Esophagus squamous epithelium (tissue), 5 donors: ENCODE data around the gene SLC51A. TPM values are rescaled to one million over a fixed set of nuclear protein-coding genes. Genes with fewer than 3 reads are reported as not detected.

Experiments used
- DNase-seq: peaks from one replicate; lab custom pipeline; 2025; lab: John Stamatoyannopoulos, UW
- H3K27ac ChIP-seq, 4 donors: fragments of 200-600 bp; sonication (generic); one replicate each; pipeline ENCODE4 v1.5.1; 2016 to 2019; ENCODE audit warnings: mild to moderate bottlenecking in 1 of 4
- H3K27me3 ChIP-seq, 4 donors: fragments of 200-600 bp; sonication (generic); 1 replicate in 3 of 4; 2 replicates in 1 of 4; pipeline versions ENCODE4 v1.5.1 to v1.6.0; 2017 to 2021; ENCODE audit warnings: antibody characterized with exemption in 1 of 4
- H3K36me3 ChIP-seq, 3 donors: fragments of 200-600 bp; sonication (generic); one replicate each; pipeline ENCODE4 v1.5.1; 2016 to 2019
- H3K4me1 ChIP-seq, 3 donors: fragments of 200-600 bp; sonication (generic); one replicate each; pipeline ENCODE4 v1.5.1; 2017 to 2019
- H3K4me3 ChIP-seq, 4 donors: fragments of 200-600 bp; sonication (generic); 1 replicate in 3 of 4; 2 replicates in 1 of 4; pipeline ENCODE4 v1.5.1; 2016 to 2019; ENCODE audit warnings: mild to moderate bottlenecking in 2 of 4, moderate library complexity in 1 of 4
- H3K9me3 ChIP-seq, 3 donors: fragments of 200-600 bp; sonication (generic); one replicate each; pipeline ENCODE4 v1.5.1; 2016 to 2019
- POLR2A ChIP-seq, 4 donors: fragments of 450-650 bp; IDR thresholded peaks; one replicate each; pipeline ENCODE4 v1.6.1; 2017; ENCODE audit warnings: antibody characterized with exemption in 4 of 4, mild to moderate bottlenecking in 4 of 4, moderate library complexity in 3 of 4
- WGBS, 2 donors: methylation state at CpG; one replicate each; pipeline ENCODE4 v1.1.5; 2018; 5-methylcytosine and 5-hydroxymethylcytosine counted together
- intact Hi-C: fragments of 100-400 bp; cut with DNase I; formaldehyde crosslinking; loops from one replicate; pipeline ENCODE4 v1.15.0; 2022
- total RNA-seq, 4 donors: library from RNA; depleted of rRNA; stranded (reverse); fragments of >200 nt; gene quantifications; one replicate each; pipeline ENCODE4 v1.1.0, GENCODE V29; 2016
- TF ChIP-seq, protein P1 (sequence below), 6 experiments: fragments of 450-650 bp in 4 of 6; fragments of 200-600 bp in 2 of 6; sonication (generic) in 2 of 6; IDR thresholded peaks; one replicate each; pipeline ENCODE4 v1.5.1; 2016 to 2019; ENCODE audit warnings: antibody characterized with exemption in 6 of 6, mild to moderate bottlenecking in 4 of 6, moderate library complexity in 4 of 6
- donor health status: DM: yes; HTN: yes; CAD: no.

The SLC51A gene
- total RNA-seq, 4 donors from 2014 or later, result 1.1 TPM; not detected in 3

DNA sequence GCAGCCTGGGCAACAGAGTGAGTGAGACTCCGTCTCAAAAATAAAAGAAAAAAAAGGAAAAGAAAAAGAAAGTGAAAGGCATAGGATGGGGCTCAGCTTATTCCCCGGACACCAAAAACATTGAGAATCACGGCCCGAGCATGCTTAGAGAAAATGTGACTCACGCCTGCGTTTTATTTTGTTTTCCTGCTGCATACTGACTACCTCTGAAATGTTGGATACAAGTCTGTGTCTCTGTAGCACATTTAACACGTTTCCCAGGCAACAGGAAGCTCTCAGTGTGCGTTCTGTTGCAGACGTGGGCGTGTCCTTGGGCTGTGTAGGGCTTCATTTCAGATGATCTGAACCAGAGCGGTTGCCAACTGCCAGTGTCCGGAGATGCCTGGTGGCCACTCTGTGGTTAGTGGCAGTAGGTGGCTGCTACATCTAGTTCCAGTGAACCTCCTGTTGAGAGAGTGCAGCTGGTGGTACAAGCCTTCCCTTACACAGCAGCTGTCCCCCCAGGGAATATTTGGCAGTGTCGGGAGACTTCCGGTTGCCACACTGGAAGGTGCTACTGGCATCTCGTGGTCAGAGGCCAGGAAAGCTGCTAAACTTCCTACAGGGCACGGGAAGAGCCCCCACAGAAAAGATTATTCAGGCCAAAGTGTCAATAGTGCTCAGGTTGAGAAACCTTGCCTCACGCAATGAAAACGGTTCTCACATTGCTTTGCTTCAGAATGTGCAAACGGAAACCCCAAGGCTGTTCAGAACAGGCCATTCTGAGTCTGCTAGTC, 3.0 kb downstream of the SLC51A start:
- Histone ChIP-seq H3K27ac (peak overlapping the region in 3 of 4 donors; percentile 5 to 25 (median 22)), H3K4me3 (peak overlapping the region in 3 of 4 donors; percentile 20 to 50 (median 29)), H3K4me1 (peaks cover 10 to 38% (median 22%) of the 10 kb centered on the region in 3 donors), H3K9me3 (no peaks in the 10 kb centered on the region), H3K27me3 (peaks cover 0 to 26% (median 0%) of the 10 kb centered on the region in 4 donors), H3K36me3 (no peaks in the 10 kb centered on the region)
- 8 to 9% methylated on average over 10 to 19 of the region's 19 CpGs for WGBS, 2 donors
- intact Hi-C loops, result no loop called here
- no peak for DNase-seq
- TF ChIP-seq POLR2A (IDR thresholded peaks at IDR 0.05), result no peak
- TF ChIP-seq, protein P1, sequence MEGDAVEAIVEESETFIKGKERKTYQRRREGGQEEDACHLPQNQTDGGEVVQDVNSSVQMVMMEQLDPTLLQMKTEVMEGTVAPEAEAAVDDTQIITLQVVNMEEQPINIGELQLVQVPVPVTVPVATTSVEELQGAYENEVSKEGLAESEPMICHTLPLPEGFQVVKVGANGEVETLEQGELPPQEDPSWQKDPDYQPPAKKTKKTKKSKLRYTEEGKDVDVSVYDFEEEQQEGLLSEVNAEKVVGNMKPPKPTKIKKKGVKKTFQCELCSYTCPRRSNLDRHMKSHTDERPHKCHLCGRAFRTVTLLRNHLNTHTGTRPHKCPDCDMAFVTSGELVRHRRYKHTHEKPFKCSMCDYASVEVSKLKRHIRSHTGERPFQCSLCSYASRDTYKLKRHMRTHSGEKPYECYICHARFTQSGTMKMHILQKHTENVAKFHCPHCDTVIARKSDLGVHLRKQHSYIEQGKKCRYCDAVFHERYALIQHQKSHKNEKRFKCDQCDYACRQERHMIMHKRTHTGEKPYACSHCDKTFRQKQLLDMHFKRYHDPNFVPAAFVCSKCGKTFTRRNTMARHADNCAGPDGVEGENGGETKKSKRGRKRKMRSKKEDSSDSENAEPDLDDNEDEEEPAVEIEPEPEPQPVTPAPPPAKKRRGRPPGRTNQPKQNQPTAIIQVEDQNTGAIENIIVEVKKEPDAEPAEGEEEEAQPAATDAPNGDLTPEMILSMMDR (IDR thresholded peaks at IDR 0.05), result no peak

GRCh38 chr3:196219970-196220311, 3.6 kb downstream of the SLC51A start:
- peak overlapping the region in 1 of 4 donors; percentile 22 for H3K27ac ChIP-seq
- WGBS, 2 donors, result 76 to 82% methylated on average over 16 to 19 of the region's 19 CpGs
- H3K4me3 ChIP-seq, result peak overlapping the region in 1 of 4 donors; percentile 50
- no peak for TF ChIP-seq POLR2A (IDR thresholded peaks at IDR 0.05)
- TF ChIP-seq, protein P1 (IDR thresholded peaks at IDR 0.05), result no peak
- peaks cover 0 to 22% (median 0%) of the 10 kb centered on the region in 4 donors for H3K27me3 ChIP-seq
- no peaks in the 10 kb centered on the region for H3K9me3 ChIP-seq
- intact Hi-C loops, result no loop called here
- H3K4me1 ChIP-seq, result peaks cover 10 to 38% (median 22%) of the 10 kb centered on the region in 3 donors
- no peaks in the 10 kb centered on the region for H3K36me3 ChIP-seq
- no peak for DNase-seq

GRCh38 chr3:196220587-196220986, 4.3 kb downstream of the SLC51A start:
- DNase-seq, result no peak
- Histone ChIP-seq H3K9me3 (no peaks in the 10 kb centered on the region), H3K4me3 (no peak overlapping the region), H3K4me1 (peaks cover 10 to 38% (median 22%) of the 10 kb centered on the region in 3 donors), H3K36me3 (no peaks in the 10 kb centered on the region), H3K27me3 (peaks cover 0 to 16% (median 0%) of the 10 kb centered on the region in 4 donors), H3K27ac (peak overlapping the region in 2 of 4 donors; percentile 22 to 29)
- intact Hi-C loops, result no loop called here
- 42 to 53% methylated on average over 8 to 10 of the region's 10 CpGs for WGBS, 2 donors
- TF ChIP-seq POLR2A (IDR thresholded peaks at IDR 0.05), result no peak
- TF ChIP-seq, protein P1 (IDR thresholded peaks at IDR 0.05), result no peak

DNA sequence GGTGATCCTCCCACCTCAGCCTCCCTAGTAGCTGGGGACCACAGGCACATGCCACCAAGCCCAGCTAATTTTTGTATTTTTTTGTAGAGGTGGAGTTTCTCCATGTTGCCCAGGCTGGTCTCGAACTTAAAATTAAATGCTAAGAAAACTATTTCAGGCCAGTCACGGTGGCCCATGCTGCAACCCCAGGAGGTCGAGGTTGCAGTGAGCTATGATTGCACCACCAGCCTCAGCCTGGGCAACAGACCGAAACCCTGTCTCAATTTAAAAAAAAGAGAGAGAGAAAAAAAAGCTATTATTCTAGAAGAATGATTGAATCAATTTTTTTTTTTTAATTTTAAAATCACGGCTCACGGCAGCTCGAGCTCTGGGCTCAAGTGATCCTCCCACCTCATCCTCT, 4.7 kb downstream of the SLC51A start:
- no peaks in the 10 kb centered on the region for H3K9me3 ChIP-seq
- H3K4me1 ChIP-seq, result peaks cover 10 to 35% (median 22%) of the 10 kb centered on the region in 3 donors
- intact Hi-C loops, result no loop called here
- peaks cover 0 to 13% (median 0%) of the 10 kb centered on the region in 4 donors for H3K27me3 ChIP-seq
- no peak for DNase-seq
- WGBS, 2 donors, result 70 to 89% methylated on average over 7 of the region's 7 CpGs
- no peak overlapping the region for H3K4me3 ChIP-seq
- H3K36me3 ChIP-seq, result no peaks in the 10 kb centered on the region
- TF ChIP-seq POLR2A (IDR thresholded peaks at IDR 0.05), result no peak
- TF ChIP-seq, protein P1 (IDR thresholded peaks at IDR 0.05), result no peak
- H3K27ac ChIP-seq, result no peak overlapping the region

DNA sequence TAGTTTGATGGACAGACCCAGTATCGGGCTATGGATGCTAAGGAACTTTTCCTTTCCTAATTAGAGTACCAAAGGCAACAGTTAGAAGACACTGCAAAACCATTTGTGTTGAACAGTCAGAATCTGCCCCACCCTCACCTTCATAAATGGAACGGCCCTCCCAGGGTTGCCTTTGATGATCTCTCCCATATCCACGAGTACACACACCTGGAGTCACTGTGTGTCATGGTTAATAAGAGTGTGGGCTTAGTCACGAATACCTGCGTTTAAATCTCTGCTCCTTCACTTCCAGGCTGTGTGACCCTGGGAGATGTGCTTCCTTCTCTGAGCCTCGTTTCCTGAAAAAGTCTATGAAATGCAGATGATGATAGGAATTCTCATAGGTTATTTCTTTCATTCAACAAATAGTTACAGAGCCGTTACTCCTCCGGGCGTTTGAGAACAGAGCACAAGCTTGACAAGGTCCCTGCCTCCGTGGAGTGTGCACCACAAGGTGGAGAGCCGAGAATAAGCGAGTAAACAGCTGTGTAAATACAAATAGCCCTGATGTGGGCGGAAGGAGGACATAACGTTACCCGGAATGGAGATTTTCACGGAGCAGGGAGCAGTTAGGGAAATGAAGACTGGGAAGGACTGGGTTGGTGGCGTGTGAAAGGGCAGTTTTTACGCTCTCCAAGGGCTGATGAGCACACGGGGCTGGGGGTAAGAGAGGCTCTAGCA, 6.7 kb downstream of the SLC51A start:
- intact Hi-C loops, result no loop called here
- Histone ChIP-seq H3K4me3 (no peak overlapping the region), H3K27ac (no peak overlapping the region), H3K9me3 (no peaks in the 10 kb centered on the region), H3K4me1 (peaks cover 4 to 23% (median 19%) of the 10 kb centered on the region in 3 donors), H3K36me3 (no peaks in the 10 kb centered on the region), H3K27me3 (no peaks in the 10 kb centered on the region)
- WGBS, 2 donors, result 51 to 59% methylated on average over 19 of the region's 19 CpGs
- DNase-seq, result no peak
- TF ChIP-seq, protein P1 (IDR thresholded peaks at IDR 0.05), result no peak
- TF ChIP-seq POLR2A (IDR thresholded peaks at IDR 0.05), result no peak
